HCT116 (cell line): Measurements from ENCODE around the gene P3H3.

Experiments used
- JUND ChIP-seq: IDR thresholded peaks from 2 replicates; pipeline ENCODE4 v1.6.1; 2012
- POLR2A ChIP-seq: IDR thresholded peaks from 2 replicates; pipeline ENCODE4 v1.7.0; 2011; ENCODE audit warnings: borderline replicate concordance; ENCODE audit not compliant: insufficient read depth, insufficient read length; ENCODE audit errors: extremely low read depth
- RAD21 ChIP-seq: IDR thresholded peaks from 2 replicates; pipeline ENCODE4 v1.6.1; 2012; ENCODE audit warnings: low read depth, mild to moderate bottlenecking
- YY1 ChIP-seq: IDR thresholded peaks from 2 replicates; pipeline ENCODE4 v1.6.1; 2011; ENCODE audit warnings: low read length, low read depth, moderate library complexity, mild to moderate bottlenecking; ENCODE audit not compliant: insufficient replicate concordance; ENCODE audit errors: extremely low read depth
- TF ChIP-seq, protein P1 (sequence below), 3 experiments: fragments of 200-600 bp in 1 of 3; sonication (generic) in 1 of 3; IDR thresholded peaks in 2 of 3; conservative IDR thresholded peaks in 1 of 3; 2 replicates each; pipeline ENCODE4 v1.5.1; 2012 to 2017; ENCODE audit warnings: low read depth in 2 of 3, low read length in 2 of 3, antibody characterized with exemption in 1 of 3, borderline replicate concordance in 1 of 3, control low read depth in 1 of 3, mild to moderate bottlenecking in 1 of 3, mixed read lengths in 1 of 3, mixed run types in 1 of 3, moderate library complexity in 1 of 3; ENCODE audit not compliant: insufficient read depth in 1 of 3
- TF ChIP-seq, protein P2 (sequence below): IDR thresholded peaks from 2 replicates; pipeline ENCODE4 v1.6.1; 2012
- TF ChIP-seq, protein P3 (sequence below): IDR thresholded peaks from 2 replicates; pipeline ENCODE4 v1.6.1; 2012

DNA sequence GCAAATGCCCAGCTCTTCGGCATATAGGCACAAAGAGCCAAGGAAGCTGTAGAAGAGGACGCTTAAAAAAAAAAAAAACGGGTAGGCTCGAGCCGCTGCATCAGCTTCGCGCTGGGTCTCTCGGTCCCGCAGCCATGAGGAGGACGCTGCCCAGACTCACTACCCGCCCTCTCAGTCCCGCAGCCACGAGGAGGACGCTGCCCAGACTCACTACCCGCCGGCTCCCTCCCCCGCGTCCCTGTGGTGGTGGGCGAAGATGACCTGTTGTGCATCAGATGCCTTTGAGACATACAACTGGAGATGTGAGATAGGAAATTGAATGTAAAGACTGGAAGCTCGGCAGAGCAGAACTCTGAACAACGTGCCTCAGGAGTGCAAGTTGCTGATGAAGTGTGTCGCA, 56.3 kb downstream of the P3H3 start:
- no peak for TF ChIP-seq POLR2A
- TF ChIP-seq, protein P1, sequence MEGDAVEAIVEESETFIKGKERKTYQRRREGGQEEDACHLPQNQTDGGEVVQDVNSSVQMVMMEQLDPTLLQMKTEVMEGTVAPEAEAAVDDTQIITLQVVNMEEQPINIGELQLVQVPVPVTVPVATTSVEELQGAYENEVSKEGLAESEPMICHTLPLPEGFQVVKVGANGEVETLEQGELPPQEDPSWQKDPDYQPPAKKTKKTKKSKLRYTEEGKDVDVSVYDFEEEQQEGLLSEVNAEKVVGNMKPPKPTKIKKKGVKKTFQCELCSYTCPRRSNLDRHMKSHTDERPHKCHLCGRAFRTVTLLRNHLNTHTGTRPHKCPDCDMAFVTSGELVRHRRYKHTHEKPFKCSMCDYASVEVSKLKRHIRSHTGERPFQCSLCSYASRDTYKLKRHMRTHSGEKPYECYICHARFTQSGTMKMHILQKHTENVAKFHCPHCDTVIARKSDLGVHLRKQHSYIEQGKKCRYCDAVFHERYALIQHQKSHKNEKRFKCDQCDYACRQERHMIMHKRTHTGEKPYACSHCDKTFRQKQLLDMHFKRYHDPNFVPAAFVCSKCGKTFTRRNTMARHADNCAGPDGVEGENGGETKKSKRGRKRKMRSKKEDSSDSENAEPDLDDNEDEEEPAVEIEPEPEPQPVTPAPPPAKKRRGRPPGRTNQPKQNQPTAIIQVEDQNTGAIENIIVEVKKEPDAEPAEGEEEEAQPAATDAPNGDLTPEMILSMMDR (IDR thresholded peaks at IDR 0.05 in 2 of 3, conservative IDR thresholded peaks at IDR 0.05 in 1 of 3; ENCODE audit: borderline replicate concordance in 1 of 3, insufficient read depth in 1 of 3, low read depth in 2 of 3, low read length in 2 of 3) = no peak
- TF ChIP-seq, protein P2, sequence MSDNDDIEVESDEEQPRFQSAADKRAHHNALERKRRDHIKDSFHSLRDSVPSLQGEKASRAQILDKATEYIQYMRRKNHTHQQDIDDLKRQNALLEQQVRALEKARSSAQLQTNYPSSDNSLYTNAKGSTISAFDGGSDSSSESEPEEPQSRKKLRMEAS = no peak
- TF ChIP-seq RAD21 = no peak
- TF ChIP-seq, protein P3, sequence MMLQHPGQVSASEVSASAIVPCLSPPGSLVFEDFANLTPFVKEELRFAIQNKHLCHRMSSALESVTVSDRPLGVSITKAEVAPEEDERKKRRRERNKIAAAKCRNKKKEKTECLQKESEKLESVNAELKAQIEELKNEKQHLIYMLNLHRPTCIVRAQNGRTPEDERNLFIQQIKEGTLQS = no peak
- no peak for TF ChIP-seq YY1
- TF ChIP-seq JUND = no peak
